Measurements from ENCODE around the gene CUL9. TPM values are rescaled to one million over a fixed set of nuclear protein-coding genes. Genes with fewer than 3 reads are reported as not detected.

The CUL9 gene
- total RNA-seq, 2 experiments from 2014 or later = 32.9 to 37.0 TPM

DNA sequence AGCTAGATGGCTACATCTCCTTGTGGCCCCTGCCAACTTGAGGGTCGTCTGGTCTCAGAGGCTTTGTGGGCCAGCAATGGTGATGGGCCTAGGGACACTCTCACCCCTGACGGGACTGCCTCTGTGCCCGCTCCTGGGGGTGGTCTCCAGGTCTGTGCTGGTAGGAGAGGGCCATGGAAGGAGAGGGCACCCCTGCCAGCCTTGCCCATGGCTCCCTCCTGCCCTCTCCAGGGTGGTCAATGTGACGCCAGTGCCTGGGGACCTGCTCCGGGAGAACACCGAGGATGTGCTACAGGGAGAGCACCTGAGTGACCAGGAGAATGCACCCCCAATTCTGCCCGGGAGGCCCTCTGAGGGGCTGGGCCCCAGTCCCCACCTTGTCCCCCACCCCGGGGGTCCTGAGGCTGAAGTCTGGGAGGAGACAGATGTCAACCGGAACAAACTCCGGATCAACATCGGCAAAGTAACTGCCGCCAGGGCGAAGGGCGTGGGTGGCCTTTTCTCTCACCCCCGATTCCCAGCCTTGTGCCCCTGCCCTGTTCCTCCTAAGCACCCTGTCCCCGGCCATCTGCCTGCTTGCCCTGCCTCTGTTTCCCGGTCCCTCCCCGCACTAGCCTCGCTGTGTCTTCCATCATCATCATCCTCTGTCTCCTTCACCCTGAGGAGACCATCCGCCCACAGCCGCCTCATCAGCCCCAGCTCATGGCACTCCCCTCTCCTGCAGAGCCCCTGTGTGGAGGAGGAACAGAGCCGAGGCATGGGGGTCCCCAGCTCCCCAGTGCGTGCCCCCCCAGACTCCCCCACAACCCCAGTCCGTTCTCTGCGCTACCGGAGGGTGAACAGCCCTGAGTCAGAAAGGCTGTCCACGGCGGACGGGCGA, 77.1 kb downstream of the CUL9 start:
- ChIA-PET CTCF (ENCODE audit: unreplicated experiment) (no interaction called here), POLR2A (no interaction called here)

DNA sequence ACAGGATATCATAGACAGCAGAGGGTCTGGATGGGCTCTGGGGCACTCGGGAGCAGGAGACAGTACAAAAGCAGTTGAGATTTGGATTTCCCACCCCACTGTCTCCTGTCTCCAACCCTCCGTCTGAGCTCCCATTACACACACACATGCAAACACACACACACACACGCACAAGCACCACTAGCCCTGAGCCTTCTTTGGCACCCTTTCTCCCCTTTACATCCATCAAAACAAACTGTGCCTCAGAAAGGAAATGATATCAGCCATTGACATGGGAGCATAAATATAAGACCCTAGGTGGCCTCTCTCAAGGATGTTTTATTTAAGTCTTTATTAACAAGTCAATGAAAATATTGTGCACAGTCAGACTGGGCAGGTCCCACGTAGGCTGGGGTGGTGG, 78.8 kb downstream of the CUL9 start:
- BruUV-seq (replicated peaks) = no TSS peak
- H3K4me2 ChIP-seq (ENCODE audit: low read length) = no peak overlapping the region
- ChIA-PET CTCF (ENCODE audit: unreplicated experiment) (no interaction called here), POLR2A (no interaction called here)
- H3K4me1 ChIP-seq (ENCODE audit: insufficient read depth, low read length, poor library complexity, severe bottlenecking) = no peaks in the 10 kb centered on the region
- H3K27ac ChIP-seq (ENCODE audit: low read depth, low read length, poor library complexity, severe bottlenecking) = no peak overlapping the region
- no peaks in the 10 kb centered on the region for H4K20me1 ChIP-seq (ENCODE audit: insufficient read depth, low read length)
- intact Hi-C loops (cut with micrococcal nuclease; ENCODE audit: unreplicated experiment) = no loop called here
- H3K36me3 ChIP-seq (ENCODE audit: insufficient read depth, low read length) = no peaks in the 10 kb centered on the region
- no peaks in the 10 kb centered on the region for H3K9me3 ChIP-seq (ENCODE audit: low read length)
- H2AFZ ChIP-seq (ENCODE audit: low read length) = no peak overlapping the region
- H3K79me2 ChIP-seq (ENCODE audit: insufficient read depth, low read depth, low read length) = no peaks in the 10 kb centered on the region
- no peak for DNase-seq (ENCODE audit: low spot score)
- no peaks in the 10 kb centered on the region for H3K9me2 ChIP-seq (ENCODE audit: insufficient read depth, low read length)
- H3K4me3 ChIP-seq (ENCODE audit: low read depth, low read length, poor library complexity, severe bottlenecking) = no peak overlapping the region
- TF ChIP-seq EZH2phosphoT487 (IDR thresholded peaks at IDR 0.05; ENCODE audit: borderline replicate concordance, low read depth, low read length) = no peak
- TF ChIP-seq, protein P1, sequence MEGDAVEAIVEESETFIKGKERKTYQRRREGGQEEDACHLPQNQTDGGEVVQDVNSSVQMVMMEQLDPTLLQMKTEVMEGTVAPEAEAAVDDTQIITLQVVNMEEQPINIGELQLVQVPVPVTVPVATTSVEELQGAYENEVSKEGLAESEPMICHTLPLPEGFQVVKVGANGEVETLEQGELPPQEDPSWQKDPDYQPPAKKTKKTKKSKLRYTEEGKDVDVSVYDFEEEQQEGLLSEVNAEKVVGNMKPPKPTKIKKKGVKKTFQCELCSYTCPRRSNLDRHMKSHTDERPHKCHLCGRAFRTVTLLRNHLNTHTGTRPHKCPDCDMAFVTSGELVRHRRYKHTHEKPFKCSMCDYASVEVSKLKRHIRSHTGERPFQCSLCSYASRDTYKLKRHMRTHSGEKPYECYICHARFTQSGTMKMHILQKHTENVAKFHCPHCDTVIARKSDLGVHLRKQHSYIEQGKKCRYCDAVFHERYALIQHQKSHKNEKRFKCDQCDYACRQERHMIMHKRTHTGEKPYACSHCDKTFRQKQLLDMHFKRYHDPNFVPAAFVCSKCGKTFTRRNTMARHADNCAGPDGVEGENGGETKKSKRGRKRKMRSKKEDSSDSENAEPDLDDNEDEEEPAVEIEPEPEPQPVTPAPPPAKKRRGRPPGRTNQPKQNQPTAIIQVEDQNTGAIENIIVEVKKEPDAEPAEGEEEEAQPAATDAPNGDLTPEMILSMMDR (conservative IDR thresholded peaks at IDR 0.05; ENCODE audit: low read length) = no peak

More for the DNA sequence above, 77.1 kb downstream of the CUL9 start:
- no peaks in the 10 kb centered on the region for H3K79me2 ChIP-seq (ENCODE audit: insufficient read depth, low read depth, low read length)
- TF ChIP-seq, protein P1 (conservative IDR thresholded peaks at IDR 0.05; ENCODE audit: low read length) = no peak
- no peak for TF ChIP-seq EZH2phosphoT487 (IDR thresholded peaks at IDR 0.05; ENCODE audit: borderline replicate concordance, low read depth, low read length)
- H4K20me1 ChIP-seq (ENCODE audit: insufficient read depth, low read length) = no peaks in the 10 kb centered on the region
- BruUV-seq (replicated peaks) = no TSS peak
- H2AFZ ChIP-seq (ENCODE audit: low read length) = no peak overlapping the region
- no peaks in the 10 kb centered on the region for H3K4me1 ChIP-seq (ENCODE audit: insufficient read depth, low read length, poor library complexity, severe bottlenecking)
- no peak overlapping the region for H3K27ac ChIP-seq (ENCODE audit: low read depth, low read length, poor library complexity, severe bottlenecking)
- H3K36me3 ChIP-seq (ENCODE audit: insufficient read depth, low read length) = no peaks in the 10 kb centered on the region
- intact Hi-C loops (cut with micrococcal nuclease; ENCODE audit: unreplicated experiment) = no loop called here
- DNase-seq (ENCODE audit: low spot score) = no peak
- H3K4me2 ChIP-seq (ENCODE audit: low read length) = no peak overlapping the region
- H3K4me3 ChIP-seq (ENCODE audit: low read depth, low read length, poor library complexity, severe bottlenecking) = no peak overlapping the region
- H3K9me3 ChIP-seq (ENCODE audit: low read length) = no peaks in the 10 kb centered on the region
- no peaks in the 10 kb centered on the region for H3K9me2 ChIP-seq (ENCODE audit: insufficient read depth, low read length)

DNA sequence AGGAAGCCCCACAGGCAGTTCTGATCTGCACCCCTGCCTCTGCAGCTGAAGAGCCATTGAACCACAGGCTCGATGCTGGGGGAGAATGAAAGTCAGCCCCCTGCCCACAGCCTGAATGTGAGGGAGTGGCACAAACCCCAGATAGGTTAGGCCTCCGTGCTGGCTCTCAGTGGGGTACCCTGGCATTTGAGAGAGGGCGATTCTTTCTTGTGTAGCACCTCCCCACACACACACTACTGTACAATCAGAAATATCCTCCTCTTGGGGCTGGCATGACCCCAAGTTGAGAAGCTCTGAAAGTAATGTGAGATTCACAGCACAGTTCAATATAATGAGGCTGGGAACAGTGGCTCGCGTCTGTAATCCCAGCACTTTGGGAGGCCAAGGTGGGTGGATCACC, 79.2 kb downstream of the CUL9 start:
- no peak overlapping the region for H3K4me2 ChIP-seq (ENCODE audit: low read length)
- H3K9me2 ChIP-seq (ENCODE audit: insufficient read depth, low read length) = no peaks in the 10 kb centered on the region
- BruUV-seq (replicated peaks) = no TSS peak
- intact Hi-C loops (cut with micrococcal nuclease; ENCODE audit: unreplicated experiment) = no loop called here
- no peak overlapping the region for H3K4me3 ChIP-seq (ENCODE audit: low read depth, low read length, poor library complexity, severe bottlenecking)
- no peaks in the 10 kb centered on the region for H3K36me3 ChIP-seq (ENCODE audit: insufficient read depth, low read length)
- no peak for DNase-seq (ENCODE audit: low spot score)
- no peaks in the 10 kb centered on the region for H3K4me1 ChIP-seq (ENCODE audit: insufficient read depth, low read length, poor library complexity, severe bottlenecking)
- H4K20me1 ChIP-seq (ENCODE audit: insufficient read depth, low read length) = no peaks in the 10 kb centered on the region
- ChIA-PET POLR2A (interaction anchor here (0.7 kb wide), 1 partner anchor 243 kb away, joined by 5 read pairs; no protein-coding TSS in a partner anchor), CTCF (ENCODE audit: unreplicated experiment) (no interaction called here)
- TF ChIP-seq, protein P1 (conservative IDR thresholded peaks at IDR 0.05; ENCODE audit: low read length) = no peak
- no peak for TF ChIP-seq EZH2phosphoT487 (IDR thresholded peaks at IDR 0.05; ENCODE audit: borderline replicate concordance, low read depth, low read length)
- no peaks in the 10 kb centered on the region for H3K9me3 ChIP-seq (ENCODE audit: low read length)
- no peak overlapping the region for H2AFZ ChIP-seq (ENCODE audit: low read length)
- no peaks in the 10 kb centered on the region for H3K79me2 ChIP-seq (ENCODE audit: insufficient read depth, low read depth, low read length)
- no peak overlapping the region for H3K27ac ChIP-seq (ENCODE audit: low read depth, low read length, poor library complexity, severe bottlenecking)
